Measurements from ENCODE around the gene QRFPR.

The QRFPR gene

DNA sequence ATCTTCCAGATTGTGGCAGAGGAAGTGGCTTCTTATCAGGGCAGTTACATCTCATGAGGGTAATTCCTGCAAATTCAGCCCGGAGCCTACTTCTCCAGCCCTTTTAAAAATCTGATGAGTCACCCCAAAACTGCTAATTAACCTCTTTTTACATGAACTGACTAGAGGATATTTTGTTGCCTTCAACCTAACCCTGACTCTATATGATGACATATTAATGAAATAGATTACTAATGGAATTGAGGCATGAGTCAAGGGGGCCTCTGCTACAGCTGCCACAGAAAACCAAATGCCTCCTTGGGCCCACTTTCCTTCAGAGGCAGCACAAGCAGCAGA lies 72.5 kb downstream of the QRFPR start:
- Histone ChIP-seq H3K9me3 (ENCODE audit: insufficient read depth, low read length) (no peaks in the 10 kb centered on the region), H3K36me3 (ENCODE audit: low read length) (no peaks in the 10 kb centered on the region), H3K4me3 (ENCODE audit: insufficient read depth, low read length, poor library complexity, severe bottlenecking) (no peak overlapping the region), H3K9ac (ENCODE audit: low read length) (no peak overlapping the region), H3K27me3 (ENCODE audit: low read length) (no peaks in the 10 kb centered on the region), H3K4me2 (ENCODE audit: low read depth, low read length, poor library complexity, severe bottlenecking) (no peak overlapping the region), H4K20me1 (ENCODE audit: low read depth, low read length) (no peaks in the 10 kb centered on the region), H3K79me2 (ENCODE audit: insufficient read depth, low read length) (no peaks in the 10 kb centered on the region), H3F3A (ENCODE audit: insufficient read depth) (no peaks in the 10 kb centered on the region), H2AFZ (ENCODE audit: low read depth, low read length, severe bottlenecking) (no peak overlapping the region), H3K9me2 (replicated peaks; ENCODE audit: insufficient read depth, low read length) (no peaks in the 10 kb centered on the region), H3K27ac (ENCODE audit: low read depth, low read length) (no peak overlapping the region)
- no peak for TF ChIP-seq EZH2phosphoT487 (conservative IDR thresholded peaks at IDR 0.05; ENCODE audit: low read length)
- TF ChIP-seq, protein P1, sequence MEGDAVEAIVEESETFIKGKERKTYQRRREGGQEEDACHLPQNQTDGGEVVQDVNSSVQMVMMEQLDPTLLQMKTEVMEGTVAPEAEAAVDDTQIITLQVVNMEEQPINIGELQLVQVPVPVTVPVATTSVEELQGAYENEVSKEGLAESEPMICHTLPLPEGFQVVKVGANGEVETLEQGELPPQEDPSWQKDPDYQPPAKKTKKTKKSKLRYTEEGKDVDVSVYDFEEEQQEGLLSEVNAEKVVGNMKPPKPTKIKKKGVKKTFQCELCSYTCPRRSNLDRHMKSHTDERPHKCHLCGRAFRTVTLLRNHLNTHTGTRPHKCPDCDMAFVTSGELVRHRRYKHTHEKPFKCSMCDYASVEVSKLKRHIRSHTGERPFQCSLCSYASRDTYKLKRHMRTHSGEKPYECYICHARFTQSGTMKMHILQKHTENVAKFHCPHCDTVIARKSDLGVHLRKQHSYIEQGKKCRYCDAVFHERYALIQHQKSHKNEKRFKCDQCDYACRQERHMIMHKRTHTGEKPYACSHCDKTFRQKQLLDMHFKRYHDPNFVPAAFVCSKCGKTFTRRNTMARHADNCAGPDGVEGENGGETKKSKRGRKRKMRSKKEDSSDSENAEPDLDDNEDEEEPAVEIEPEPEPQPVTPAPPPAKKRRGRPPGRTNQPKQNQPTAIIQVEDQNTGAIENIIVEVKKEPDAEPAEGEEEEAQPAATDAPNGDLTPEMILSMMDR (IDR thresholded peaks at IDR 0.05; ENCODE audit: insufficient read depth, low read length, poor library complexity, severe bottlenecking) = no peak

DNA sequence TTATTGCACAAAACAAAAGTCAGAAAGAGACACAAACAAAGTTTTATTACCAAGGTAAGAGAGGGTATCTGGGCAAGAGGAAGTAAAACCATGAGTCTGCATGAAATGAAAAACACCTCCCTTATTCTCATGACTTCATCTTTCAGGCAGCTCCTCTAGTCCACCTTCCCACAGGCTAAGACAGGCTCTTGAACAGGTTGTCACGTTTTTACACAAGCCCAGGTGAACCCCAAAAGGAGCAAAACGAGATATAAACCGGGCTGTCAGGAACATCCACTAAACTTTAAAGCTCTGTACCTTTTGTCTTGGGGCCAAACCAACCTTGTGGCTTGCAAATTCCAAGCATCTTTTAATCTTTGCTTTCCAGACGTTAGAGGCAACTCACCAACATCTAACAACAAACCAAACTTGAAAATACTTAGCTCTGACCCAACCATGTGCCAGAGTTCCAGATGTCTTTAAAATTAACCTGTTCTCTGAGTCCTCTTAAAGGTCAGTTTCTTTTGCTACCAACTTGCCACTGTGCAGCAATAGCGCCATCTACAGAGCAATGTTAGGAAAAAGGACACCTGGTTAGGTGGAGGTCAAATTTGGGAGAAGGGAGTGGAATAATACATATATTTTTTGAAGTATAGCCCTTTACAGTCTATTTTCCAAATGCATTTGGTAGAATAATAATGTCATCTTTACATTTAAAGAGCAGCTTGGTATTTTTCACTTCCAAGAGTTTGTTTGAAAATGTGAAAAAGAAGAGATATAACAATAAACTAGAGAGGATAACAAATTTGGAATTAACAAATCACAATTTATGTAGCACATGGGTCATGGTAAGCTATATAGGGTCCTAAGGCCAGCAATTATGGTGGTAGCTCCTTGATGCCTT lies 73.1 kb downstream of the QRFPR start:
- H2AFZ ChIP-seq (ENCODE audit: low read depth, low read length, severe bottlenecking) = no peak overlapping the region
- no peak overlapping the region for H3K4me3 ChIP-seq (ENCODE audit: insufficient read depth, low read length, poor library complexity, severe bottlenecking)
- H3K36me3 ChIP-seq (ENCODE audit: low read length) = no peaks in the 10 kb centered on the region
- H3K27me3 ChIP-seq (ENCODE audit: low read length) = no peaks in the 10 kb centered on the region
- no peaks in the 10 kb centered on the region for H3F3A ChIP-seq (ENCODE audit: insufficient read depth)
- TF ChIP-seq EZH2phosphoT487 (conservative IDR thresholded peaks at IDR 0.05; ENCODE audit: low read length) = no peak
- TF ChIP-seq, protein P1 (IDR thresholded peaks at IDR 0.05; ENCODE audit: insufficient read depth, low read length, poor library complexity, severe bottlenecking) = peak; percentile 48
- H3K9ac ChIP-seq (ENCODE audit: low read length) = no peak overlapping the region
- H3K79me2 ChIP-seq (ENCODE audit: insufficient read depth, low read length) = no peaks in the 10 kb centered on the region
- H3K4me2 ChIP-seq (ENCODE audit: low read depth, low read length, poor library complexity, severe bottlenecking) = no peak overlapping the region
- H3K9me3 ChIP-seq (ENCODE audit: insufficient read depth, low read length) = no peaks in the 10 kb centered on the region
- H3K9me2 ChIP-seq (replicated peaks; ENCODE audit: insufficient read depth, low read length) = no peaks in the 10 kb centered on the region
- no peak overlapping the region for H3K27ac ChIP-seq (ENCODE audit: low read depth, low read length)
- no peaks in the 10 kb centered on the region for H4K20me1 ChIP-seq (ENCODE audit: low read depth, low read length)

DNA sequence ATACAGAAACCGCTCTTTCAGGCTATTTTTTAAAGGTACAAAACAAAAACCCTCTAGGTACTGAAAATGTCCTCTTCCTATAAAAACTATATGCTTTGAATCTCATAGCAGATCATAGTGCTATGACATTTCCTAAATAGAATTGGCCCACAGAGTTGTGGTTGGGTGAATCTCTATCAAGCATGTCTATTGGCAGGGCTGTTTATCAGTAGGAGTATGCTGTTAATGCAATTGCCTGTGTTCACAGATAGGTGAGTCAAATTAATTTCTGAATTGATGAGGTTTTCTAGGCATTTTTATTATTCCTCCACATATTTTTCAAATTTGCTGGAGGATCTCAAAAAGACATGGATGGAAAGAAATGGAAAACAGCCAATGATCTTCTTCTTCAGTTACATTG lies 73.9 kb downstream of the QRFPR start:
- no peak overlapping the region for H3K4me2 ChIP-seq (ENCODE audit: low read depth, low read length, poor library complexity, severe bottlenecking)
- no peaks in the 10 kb centered on the region for H3K9me2 ChIP-seq (replicated peaks; ENCODE audit: insufficient read depth, low read length)
- H3K4me3 ChIP-seq (ENCODE audit: insufficient read depth, low read length, poor library complexity, severe bottlenecking) = no peak overlapping the region
- H2AFZ ChIP-seq (ENCODE audit: low read depth, low read length, severe bottlenecking) = no peak overlapping the region
- H4K20me1 ChIP-seq (ENCODE audit: low read depth, low read length) = no peaks in the 10 kb centered on the region
- no peak overlapping the region for H3K9ac ChIP-seq (ENCODE audit: low read length)
- no peak for TF ChIP-seq EZH2phosphoT487 (conservative IDR thresholded peaks at IDR 0.05; ENCODE audit: low read length)
- TF ChIP-seq, protein P1 (IDR thresholded peaks at IDR 0.05; ENCODE audit: insufficient read depth, low read length, poor library complexity, severe bottlenecking) = no peak
- H3K9me3 ChIP-seq (ENCODE audit: insufficient read depth, low read length) = no peaks in the 10 kb centered on the region
- H3K36me3 ChIP-seq (ENCODE audit: low read length) = no peaks in the 10 kb centered on the region
- H3K79me2 ChIP-seq (ENCODE audit: insufficient read depth, low read length) = no peaks in the 10 kb centered on the region
- H3F3A ChIP-seq (ENCODE audit: insufficient read depth) = no peaks in the 10 kb centered on the region
- H3K27ac ChIP-seq (ENCODE audit: low read depth, low read length) = no peak overlapping the region
- H3K27me3 ChIP-seq (ENCODE audit: low read length) = no peaks in the 10 kb centered on the region

Data from SU-DHL-6 (cell line).